HK-2 (cell line): ENCODE measurements around the gene GFER.
A peak's percentile ranks its signal among the peaks of the same experiment; 100 is the strongest.
"Not testable (repeated sequence)": the region's sequence is repeated elsewhere in the genome, so short reads cannot be mapped to it uniquely, and the experiment has no call there.

Experiments used
- DNase-seq: peaks from one replicate; pipeline ENCODE4 v3.0.0-alpha.2; 2018; ENCODE audit not compliant: unreplicated experiment

GFER gene

DNA sequence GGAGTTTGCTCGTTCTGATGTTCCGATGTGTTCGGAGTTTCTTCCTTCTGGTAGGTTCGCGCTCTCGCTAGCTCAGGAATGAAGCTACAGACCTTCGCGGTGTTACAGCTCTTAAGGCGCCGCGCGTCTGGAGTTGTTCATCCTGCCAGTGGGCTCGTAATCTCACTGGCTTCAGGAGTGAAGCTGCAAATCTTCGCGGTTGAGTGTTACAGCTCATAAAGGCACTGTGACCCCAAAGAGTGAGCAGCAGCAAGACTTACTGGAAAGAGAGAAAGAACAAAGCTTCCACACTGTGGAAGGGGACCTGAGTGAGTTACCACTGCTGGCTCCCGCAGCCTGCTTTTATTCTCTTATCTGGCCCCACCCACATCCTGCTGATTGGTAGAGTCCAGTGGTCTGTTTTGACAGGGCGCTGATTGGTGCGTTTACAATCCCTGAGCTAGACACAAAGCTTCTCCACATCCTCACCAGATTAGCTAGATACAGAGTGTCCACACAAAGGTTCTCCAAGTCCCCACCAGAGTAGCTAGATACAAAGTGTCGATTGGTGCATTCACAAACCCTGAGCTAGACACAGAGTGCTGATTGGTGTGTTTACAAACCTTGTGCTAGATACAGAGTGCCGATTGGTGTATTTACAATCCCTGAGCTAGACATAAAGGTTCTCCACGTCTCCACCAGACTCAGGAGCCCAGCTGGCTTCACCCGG, 26.4 kb upstream of the GFER start:
- not testable (repeated sequence) for DNase-seq

DNA sequence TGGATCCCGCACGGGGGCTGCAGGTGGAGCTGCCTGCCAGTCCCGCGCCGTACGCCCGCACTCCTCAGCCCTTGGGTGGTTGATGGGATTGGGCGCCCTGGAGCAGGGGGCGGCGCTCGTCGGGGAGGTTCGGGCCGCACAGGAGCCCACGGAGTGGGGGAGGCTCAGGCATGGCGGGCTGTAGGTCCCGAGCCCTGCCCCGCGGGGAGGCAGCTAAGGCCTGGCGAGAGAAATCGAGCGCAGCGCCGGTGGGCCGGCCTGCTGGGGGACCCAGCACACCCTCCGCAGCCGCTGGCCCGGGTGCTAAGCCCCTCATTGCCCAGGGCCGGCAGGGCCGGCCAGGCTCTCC, 25.9 kb upstream of the GFER start:
- DNase-seq: not testable (repeated sequence)

DNA sequence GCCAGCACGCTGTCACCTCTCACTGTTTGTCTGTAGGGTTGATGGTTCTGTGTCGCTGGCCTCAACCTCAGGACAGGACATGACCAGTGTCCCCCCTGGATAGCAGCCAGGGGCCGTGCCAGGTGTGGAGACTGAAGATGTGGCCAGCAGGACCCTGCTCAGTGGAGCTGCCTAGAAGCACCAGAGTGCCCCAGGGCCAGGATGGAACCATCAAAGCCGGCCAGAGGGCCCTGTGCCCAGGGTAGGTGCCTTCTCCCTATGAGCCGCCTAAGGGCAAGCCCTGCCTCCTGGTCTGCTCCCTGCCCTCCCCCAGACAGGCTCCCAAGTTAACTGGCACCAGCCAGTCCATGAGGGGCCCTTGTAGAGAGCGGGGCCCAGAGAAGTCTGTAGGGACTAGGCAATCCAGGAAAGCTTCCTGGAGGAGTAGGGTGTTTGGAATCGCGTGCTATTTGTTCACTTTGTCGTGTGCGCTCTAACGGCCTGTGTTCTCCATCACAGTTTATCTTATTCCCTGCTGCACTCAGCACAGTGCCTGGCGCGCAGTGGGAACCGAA, 25.2 kb upstream of the GFER start:
- no peak for DNase-seq

DNA sequence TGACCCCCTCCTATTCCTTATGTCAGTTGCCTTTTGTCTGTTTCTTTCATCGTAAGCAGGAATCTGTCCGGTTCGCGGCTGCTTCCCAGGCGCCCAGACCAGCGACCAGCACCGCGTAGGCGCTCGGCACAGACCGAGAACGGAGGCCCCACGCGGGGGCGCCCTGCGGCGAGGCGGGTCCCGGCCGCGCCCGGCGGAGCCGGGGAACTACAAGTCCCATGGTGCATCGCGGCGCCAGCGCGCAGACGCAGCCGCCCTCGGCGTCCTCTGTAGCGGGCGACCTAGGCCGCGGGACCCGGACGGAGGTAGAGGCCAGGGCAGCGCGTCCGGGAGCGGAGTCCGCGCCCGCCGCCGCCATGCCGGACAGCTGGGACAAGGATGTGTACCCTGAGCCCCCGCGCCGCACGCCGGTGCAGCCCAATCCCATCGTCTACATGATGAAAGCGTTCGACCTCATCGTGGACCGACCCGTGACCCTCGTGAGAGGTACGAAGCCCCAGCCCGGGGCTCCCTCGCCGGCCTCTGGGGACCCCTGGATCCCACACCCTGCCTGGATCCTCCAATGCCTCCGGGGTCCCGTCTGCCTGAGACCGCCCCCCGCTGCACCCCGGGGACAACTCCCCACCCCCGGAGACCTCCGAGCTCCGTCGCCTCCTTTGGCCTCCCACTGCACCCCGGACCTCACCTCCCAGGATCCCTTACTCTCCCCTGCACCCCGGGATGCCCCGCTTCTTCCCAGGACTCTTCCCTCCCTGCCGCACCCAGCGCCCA, 24.5 kb upstream of the GFER start, which contains the start of gene NDUFB10:
Gene NDUFB10, plus strand, starts transcription at position 270 of the 771 bp plus-strand sequence. Its CDS starts 87 bp downstream, at position 357.
- peak; percentile 88 for DNase-seq

DNA sequence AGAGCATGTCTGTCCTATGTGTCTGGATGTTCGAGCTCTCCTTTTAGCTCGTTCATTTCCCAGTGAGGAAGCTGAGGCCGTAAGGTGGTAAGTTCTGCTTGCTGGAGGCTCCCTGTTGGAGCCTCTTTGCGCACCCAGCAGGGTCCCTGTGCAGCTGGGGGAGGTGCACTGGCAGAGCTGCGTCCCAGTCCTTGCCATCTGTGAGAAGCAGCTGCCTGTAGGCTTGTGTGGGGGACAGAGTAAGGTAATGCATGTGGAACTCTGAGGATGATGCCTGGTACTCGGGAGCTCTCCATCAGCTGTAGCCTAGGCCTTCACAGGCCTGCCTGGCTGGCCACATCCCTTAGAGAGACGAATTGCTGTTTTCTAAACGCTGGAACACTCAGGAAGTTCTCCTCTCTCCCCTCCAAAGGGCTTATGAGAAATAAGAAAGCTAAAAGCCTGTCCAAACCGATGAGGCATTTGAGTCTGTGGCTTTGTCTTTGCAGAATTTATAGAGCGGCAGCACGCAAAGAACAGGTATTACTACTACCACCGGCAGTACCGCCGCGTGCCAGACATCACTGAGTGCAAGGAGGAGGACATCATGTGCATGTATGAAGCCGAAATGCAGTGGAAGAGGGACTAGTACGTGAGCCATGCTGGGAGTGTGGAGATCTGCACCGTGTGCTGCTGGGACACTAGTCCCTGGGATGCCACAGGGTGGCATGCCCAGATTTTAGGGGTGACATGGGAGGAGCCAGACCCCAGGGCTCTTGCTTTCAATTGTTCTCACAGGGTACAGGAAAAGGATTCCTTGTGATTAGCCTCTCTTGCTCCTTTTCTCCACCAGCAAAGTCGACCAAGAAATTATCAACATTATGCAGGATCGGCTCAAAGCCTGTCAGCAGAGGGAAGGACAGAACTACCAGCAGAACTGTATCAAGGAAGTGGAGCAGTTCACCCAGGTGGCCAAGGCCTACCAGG, 23.0 kb upstream of the GFER start:
- peak; percentile 55 for DNase-seq

DNA sequence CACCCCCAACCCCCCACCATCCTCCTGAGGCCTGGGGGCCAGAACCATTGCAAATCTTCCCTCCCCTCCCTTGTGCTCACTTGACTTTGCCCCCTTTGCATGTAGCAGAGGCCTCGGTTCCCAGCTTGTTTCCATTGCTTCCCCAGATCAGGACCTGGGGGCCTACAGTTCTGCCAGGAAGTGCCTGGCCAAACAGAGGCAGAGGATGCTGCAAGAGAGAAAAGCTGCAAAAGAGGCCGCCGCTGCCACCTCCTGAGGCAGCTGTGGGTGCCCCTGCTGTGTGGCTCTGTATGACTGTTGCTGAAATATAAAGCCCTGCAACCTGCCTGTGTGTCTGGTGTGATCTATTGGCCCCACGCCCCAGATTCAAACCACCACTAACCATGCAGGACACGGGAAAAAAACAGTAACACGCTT, 22.3 kb upstream of the GFER start:
- no peak for DNase-seq

DNA sequence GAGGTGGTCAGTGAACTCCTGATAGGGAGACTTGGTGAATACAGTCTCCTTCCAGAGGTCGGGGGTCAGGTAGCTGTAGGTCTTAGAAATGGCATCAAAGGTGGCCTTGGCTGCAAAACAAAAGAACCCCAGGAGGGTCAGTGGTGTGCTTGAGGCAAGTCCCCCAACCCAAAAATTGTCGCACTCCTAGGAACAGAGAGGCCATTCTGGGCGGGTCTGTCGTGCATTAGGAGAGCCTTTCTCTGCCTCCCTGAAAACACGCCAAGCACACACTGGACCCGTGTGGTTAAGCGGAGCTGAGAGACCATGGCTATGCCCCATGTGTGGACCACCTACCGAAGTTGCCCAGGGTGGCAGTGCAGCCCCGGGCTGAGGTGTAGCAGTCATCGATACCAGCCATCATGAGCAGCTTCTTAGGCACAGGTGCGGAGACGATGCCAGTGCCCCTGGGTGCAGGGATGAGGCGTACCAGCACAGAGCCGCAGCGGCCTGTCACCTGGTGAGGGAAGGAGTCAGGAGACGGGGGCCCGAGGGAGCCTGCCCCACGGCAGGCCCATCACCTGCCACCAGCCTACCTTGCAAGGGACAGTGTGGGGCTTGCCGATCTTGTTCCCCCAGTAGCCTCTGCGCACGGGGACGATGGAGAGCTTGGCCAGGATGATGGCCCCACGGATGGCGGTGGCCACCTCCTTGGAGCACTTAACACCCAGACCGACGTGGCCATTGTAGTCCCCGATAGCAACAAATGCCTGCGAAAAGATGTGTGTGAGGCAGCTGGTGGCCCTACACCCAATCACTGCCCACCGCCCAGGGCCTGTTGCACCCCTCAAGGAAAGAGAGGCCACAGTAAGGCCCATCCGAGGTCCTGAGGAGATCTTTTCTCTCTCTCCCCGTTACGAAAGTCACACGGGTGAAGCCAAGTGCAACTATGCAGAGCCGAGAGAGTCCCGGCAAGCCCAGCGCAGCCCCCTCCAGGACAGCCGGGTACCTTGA, 21.5 kb upstream of the GFER start:
- DNase-seq: not testable (repeated sequence)

DNA sequence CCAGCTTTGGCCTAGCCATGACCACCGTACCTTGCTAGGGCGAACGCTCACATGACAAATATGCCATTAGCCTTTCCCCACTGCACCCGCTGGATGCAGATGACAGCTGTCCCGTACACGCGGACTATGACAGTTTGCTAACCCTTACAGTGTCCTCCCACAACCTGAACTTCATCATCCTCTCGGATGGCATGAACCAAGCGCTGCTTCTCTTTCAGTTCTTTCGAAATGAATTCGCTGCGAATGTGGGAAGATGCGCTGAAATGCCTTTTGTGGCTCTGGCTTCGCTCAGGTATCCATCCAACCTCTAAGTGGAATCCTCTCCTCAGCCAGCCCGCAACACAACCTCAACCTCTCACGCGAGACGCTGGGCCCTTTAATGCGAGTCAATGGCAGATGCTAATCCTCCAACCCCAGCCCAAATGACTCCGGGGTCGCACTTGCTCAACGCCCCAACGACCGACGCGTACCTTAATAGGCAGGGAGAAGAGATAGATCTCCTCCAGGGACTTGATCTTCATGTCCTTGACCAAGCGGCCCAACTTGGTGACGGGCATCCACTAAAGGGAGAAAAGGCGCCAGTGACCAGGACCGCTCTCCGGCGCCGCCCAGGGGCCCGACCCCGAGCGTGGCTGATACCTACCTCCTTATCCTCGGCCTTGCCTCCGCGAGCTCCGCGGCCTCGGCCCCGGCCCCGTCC, 20.0 kb upstream of the GFER start:
- DNase-seq: peak; percentile 11

DNA sequence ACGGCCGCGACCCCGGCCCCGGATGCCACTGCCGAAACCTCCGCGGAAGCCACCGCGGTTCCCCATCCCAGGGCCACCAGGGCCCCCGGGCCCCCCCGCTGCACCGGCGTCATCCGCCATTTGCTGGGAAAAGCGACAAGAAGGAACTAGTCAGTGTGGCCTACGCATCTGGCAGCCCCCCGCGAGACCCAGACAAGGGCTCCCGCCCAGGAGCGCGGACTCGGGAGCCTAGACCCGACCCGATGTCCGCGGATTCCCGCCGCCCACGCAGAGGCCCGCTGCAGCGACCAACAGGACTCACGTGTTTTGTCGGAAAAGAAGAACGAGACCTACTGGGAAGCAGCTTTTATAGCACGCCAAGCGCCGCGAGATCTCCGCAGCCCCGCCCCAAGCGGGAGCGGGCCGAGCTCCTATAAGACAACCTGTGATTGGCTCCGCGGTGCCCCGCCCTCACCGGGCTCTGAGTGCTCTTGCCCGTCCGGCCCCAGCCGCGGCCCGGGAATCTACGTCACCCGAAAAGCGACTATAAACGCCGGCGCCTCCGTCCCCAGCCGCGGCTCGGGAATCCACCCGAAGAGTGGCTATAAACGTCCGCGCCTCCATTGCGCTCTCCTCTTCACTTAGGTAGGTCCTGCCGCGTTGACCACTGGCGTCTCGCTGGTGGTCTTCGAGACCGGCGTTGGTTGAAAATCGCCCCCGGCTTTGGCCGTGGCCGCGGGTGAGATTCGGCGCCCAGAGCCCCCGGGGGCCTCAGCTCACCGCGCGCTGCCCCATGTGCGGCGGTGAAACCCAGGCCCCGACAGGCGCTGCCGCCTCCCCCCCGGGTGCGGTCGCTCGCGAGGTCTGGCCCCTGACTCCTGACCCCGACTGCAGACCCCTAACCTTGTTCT, 19.2 kb upstream of the GFER start, which contains the start of gene RPS2:
Gene RPS2, minus strand, starts transcription at position 321 of the 890 bp plus-strand sequence. Its CDS starts 201 bp downstream, at position 120.
- peak; percentile 94 for DNase-seq

DNA sequence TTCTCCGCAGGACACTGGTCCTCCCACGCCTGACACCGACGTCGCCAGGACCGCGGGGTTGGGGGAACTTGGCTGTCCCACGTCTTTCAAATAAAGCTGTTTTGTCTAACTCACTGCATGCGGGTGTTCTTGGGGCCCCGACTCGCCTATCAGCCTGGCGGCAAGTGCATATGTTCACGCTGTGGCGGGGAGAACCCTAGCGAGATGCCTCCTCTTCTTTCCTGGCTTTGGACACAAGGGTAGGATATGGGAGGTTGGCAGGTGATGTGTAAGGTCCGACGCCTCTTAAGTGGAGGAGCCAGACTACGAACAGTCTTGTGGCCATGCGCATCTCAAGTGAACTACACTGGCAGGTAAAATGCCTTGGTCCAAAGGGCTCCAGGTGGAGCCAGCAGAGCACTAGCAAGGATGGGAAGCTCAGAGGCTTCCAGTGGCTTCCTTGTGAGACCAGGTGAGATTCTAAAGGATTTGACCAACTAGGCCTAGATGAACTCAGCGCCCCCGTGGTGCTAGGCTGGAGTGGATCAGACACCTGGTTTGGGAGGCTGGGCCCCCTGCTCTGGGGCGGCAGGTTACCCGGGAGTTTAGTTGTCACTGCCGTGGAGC, 18.5 kb upstream of the GFER start:
- no peak for DNase-seq

DNA sequence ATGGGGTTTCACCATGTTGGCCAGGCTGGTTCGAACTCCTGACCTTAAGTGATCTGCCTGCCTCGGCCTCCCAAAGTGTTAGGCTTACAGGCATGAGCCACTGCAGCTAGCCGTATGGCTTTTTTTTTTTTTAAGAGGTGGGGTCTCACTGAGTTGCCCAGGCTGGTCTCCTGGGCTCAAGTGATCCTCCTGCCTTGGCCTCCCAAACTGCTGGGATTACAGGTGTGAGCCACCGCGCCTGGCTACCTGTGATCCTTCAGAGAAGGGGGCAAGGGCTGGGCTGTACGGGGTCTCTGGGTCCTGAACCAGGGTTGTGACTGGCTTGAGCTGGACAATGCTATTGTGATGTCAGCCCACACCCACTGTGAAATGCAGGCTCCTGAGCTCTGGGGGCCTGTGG, 17.5 kb upstream of the GFER start, which contains the start of gene RNF151:
Gene RNF151, plus strand, starts transcription at position 397 of the 400 bp plus-strand sequence. CDS start 26 bp downstream, outside the sequence.
- no peak for DNase-seq

DNA sequence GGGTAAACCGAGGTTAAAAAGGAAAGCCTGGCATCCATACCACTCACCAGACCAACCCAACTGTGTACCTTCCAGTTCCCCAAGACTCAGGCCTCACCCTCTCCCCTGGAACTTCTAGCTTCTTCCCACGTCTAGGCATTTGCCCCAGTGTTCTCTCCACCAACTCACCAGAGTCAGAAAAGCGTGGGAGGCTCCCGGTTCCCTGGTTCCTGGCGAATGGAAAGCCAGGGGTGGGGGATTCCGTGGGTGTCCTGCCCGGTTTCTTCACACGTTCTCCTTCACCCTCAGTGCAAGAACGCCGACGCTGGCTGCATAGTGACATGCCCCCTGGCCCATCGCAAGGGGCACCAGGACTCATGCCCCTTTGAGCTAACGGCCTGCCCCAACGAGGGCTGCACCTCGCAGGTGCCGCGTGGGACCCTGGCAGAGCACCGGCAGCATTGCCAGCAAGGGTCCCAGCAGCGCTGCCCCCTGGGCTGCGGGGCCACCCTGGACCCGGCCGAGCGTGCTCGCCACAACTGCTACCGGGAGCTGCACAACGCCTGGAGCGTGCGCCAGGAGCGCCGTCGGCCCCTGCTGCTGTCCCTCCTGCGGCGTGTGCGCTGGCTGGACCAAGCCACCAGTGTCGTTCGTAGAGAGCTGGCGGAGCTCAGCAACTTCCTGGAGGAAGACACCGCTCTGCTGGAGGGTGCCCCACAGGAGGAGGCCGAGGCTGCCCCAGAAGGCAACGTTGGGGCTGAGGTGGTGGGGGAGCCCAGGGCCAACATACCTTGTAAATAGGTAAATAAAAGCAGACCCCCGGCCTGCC, 15.6 kb upstream of the GFER start:
- DNase-seq: no peak

DNA sequence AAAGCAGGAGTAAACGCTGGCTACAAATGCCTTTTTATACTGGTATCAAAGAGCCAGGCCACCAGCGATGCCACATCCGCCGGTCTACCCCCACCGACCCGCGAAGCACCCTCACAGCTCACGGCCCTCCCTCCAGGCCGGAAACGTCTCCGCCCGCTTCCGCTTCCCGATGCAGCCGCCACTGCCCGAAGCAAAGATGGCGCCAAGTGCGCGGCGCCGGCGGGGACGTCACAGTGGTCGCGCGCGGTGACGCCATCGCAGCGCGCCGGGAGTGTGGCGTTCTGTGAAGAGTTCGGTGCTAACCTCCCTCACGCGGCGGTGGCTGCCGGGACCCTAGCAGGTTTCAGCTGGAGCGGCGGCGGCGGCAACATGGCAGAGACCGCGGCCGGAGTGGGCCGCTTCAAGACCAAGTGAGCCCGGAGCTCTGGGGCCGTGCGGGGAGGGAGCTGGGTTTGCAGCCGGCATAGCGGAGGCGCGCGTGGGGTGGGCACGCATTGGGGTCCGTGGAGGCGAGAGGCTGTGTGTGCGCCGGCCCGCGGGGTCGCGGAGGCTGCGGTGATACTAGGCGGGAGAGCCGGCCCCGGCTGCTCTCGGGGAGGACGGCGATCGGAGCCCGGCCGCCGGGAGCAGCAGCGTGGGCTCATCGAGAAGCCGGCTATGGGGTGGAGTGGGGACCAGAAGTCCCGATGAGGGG, 12.1 kb upstream of the GFER start, which contains the start of gene TBL3:
Gene TBL3, plus strand, starts transcription at position 258 of the 694 bp plus-strand sequence. Its CDS starts 112 bp downstream, at position 370.
- peak; percentile 89 for DNase-seq

DNA sequence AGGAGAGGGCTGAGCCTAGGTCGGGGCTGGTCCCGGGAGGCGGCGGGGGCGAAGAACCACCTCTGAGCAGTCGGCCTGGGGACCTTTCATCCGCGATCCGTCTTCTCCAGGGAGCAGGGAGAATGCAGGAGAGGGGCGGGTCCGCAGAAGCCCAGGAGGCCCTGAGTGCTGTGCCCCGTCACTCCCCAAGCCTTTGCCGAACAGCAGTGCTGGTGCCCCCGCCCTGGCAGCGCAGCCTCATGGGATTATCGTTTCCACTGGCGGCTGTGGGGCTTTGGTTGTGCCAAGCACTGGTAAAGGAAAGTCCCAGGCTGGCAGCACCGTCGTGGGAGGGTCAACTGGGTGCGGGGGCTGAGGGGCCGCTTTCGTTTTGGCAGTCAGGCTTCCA, 11.5 kb upstream of the GFER start:
- DNase-seq: peak; percentile 32

DNA sequence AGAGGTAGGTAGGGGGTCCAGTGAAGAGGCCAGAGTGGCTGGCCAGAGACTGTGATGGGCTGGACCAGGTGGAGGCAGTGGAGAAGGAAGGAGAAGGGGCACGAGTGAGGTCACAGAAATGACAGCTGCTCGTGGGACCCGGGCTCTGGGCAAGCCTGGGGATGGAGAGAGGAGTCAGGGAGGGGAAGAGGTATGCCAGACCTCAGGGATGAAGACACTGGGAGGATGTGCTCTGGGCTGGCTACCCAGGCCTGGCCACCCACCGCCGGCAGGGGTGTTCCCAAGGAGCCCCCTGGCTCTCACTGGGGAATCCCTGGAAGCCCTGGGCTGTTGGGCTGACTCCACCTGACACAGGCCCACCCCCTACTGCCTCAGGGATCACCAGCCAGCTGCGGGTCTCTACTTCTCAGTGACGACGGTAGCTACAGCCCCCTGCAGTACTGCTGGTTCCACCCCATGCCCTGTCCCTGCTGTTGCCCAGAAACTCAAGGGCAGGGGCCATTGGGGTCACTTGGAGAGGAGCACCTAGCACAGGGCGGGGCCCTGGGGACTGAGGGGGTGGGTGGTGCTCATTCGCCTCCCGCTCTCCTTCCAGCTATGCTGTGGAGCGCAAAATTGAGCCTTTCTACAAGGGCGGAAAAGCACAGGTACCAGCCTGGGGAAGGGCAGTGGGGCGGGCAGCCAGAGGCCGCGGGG, 10.4 kb upstream of the GFER start:
- DNase-seq: no peak
